ENCODE data around the gene LRRC25.
A peak's percentile ranks its signal among the peaks of the same experiment; 100 is the strongest.
"Not testable (repeated sequence)": the region's sequence is repeated elsewhere in the genome, so short reads cannot be mapped to it uniquely, and the experiment has no call there.

The LRRC25 gene

GRCh38 chr19:18386543-18387271 is 10.7 kb downstream of the LRRC25 start:
- H3K4me3 Mint-ChIP-seq, result no peak overlapping the region
- no peaks in the 10 kb centered on the region for H3K9me3 Mint-ChIP-seq
- DNase-seq, result no peak
- ATAC-seq, result no peak
- no peak overlapping the region for H3K27ac Mint-ChIP-seq
- H3K27me3 Mint-ChIP-seq, result peaks cover 91% of the 10 kb centered on the region
- peaks cover 23% of the 10 kb centered on the region for H3K4me1 Mint-ChIP-seq

GRCh38 chr19:18385675-18386542 is 11.5 kb downstream of the LRRC25 start, which contains the start of gene GDF15:
GDF15 (plus strand) TSS chr19:18386158; CDS start chr19:18386190, 32 bp downstream.
- H3K4me3 Mint-ChIP-seq, result no peak within 1 kb of the TSS
- ATAC-seq (peak; percentile 41), DNase-seq (peak; percentile 42 to 48)

DNA sequence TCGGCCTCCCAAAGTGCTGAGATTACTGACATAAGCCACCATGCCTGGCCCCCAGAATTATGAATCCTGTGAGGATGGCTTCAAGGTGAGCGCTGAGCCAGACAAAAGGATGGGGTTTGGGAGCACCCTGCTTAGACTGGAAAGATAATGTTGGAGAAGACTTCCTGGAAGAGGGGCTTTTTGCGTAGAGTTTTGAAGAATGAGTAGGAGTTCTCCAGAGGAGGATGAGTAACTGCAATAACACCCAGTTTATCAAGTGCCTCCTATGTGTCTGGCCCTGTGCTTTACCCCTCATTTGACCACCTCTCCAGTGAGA is 12.1 kb downstream of the LRRC25 start:
- no peak for DNase-seq
- no peak for ATAC-seq
- no peak overlapping the region for H3K27ac Mint-ChIP-seq
- H3K4me1 Mint-ChIP-seq, result peaks cover 23% of the 10 kb centered on the region
- H3K27me3 Mint-ChIP-seq, result peaks cover 81% of the 10 kb centered on the region
- no peaks in the 10 kb centered on the region for H3K9me3 Mint-ChIP-seq
- no peak overlapping the region for H3K4me3 Mint-ChIP-seq

More at GRCh38 chr19:18385675-18386542, 11.5 kb downstream of the LRRC25 start, which contains the start of gene GDF15:
- peaks cover 87% of the 10 kb centered on the region for H3K27me3 Mint-ChIP-seq
- peaks cover 23% of the 10 kb centered on the region for H3K4me1 Mint-ChIP-seq
- no peak within 1 kb of the TSS for H3K27ac Mint-ChIP-seq
- no peaks in the 10 kb centered on the region for H3K9me3 Mint-ChIP-seq

DNA sequence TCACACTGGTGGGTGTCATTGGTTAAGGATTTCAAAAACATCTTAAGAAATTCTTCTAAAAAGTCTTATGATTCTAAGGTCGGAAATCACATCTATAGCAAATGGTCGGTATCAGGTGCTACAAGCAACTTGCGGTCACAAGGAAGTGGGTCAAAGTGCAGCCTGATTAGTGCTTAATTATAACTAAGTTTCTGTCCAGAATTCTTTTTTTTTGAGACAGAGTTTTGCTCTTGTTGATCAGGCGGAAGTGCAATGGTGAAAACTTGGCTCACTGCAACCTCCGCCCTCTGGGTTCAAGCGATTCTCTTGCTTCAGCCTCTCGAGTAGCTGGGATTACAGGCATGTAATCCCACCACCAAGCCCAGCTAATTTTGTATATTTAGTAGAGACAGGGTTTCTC is 12.6 kb downstream of the LRRC25 start:
- no peak overlapping the region for H3K27ac Mint-ChIP-seq
- H3K4me1 Mint-ChIP-seq, result peaks cover 23% of the 10 kb centered on the region
- peaks cover 76% of the 10 kb centered on the region for H3K27me3 Mint-ChIP-seq
- H3K4me3 Mint-ChIP-seq, result no peak overlapping the region
- no peaks in the 10 kb centered on the region for H3K9me3 Mint-ChIP-seq
- no peak for DNase-seq
- ATAC-seq, result no peak

DNA sequence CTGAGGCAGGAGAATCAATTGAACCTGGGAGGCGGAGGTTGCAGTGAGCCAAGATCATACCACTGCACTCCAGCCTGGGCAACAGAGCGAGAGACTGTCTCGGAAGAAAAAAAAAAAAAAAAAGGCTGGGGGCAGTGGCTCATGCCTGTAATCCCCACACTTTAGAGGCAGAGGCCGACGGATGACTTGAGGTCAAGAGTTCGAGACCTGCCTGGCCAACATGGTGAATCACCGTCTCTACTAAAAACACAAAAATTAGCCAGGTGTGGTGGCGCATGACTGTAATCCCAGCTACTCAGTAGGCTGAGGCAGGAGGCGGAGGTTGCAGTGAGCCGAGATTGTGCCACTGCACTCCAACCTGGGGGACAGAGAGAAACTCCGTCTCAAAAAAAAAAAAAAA is 13.8 kb downstream of the LRRC25 start:
- not testable (repeated sequence) for H3K4me3 Mint-ChIP-seq, ATAC-seq, H3K9me3 Mint-ChIP-seq, DNase-seq, H3K27ac Mint-ChIP-seq
- Mint-ChIP-seq H3K27me3 (peaks cover 64% of the 10 kb centered on the region), H3K4me1 (peaks cover 21% of the 10 kb centered on the region)

- no peak overlapping the region for H3K4me3 Mint-ChIP-seq
- no peak for ATAC-seq
- H3K27me3 Mint-ChIP-seq, result peaks cover 37% of the 10 kb centered on the region
- H3K4me1 Mint-ChIP-seq, result peaks cover 3% of the 10 kb centered on the region
- H3K27ac Mint-ChIP-seq, result no peak overlapping the region
- no peaks in the 10 kb centered on the region for H3K9me3 Mint-ChIP-seq
- no peak for DNase-seq
These were observed 16.6 kb downstream of the LRRC25 start for GRCh38 chr19:18380843-18381242.

DNA sequence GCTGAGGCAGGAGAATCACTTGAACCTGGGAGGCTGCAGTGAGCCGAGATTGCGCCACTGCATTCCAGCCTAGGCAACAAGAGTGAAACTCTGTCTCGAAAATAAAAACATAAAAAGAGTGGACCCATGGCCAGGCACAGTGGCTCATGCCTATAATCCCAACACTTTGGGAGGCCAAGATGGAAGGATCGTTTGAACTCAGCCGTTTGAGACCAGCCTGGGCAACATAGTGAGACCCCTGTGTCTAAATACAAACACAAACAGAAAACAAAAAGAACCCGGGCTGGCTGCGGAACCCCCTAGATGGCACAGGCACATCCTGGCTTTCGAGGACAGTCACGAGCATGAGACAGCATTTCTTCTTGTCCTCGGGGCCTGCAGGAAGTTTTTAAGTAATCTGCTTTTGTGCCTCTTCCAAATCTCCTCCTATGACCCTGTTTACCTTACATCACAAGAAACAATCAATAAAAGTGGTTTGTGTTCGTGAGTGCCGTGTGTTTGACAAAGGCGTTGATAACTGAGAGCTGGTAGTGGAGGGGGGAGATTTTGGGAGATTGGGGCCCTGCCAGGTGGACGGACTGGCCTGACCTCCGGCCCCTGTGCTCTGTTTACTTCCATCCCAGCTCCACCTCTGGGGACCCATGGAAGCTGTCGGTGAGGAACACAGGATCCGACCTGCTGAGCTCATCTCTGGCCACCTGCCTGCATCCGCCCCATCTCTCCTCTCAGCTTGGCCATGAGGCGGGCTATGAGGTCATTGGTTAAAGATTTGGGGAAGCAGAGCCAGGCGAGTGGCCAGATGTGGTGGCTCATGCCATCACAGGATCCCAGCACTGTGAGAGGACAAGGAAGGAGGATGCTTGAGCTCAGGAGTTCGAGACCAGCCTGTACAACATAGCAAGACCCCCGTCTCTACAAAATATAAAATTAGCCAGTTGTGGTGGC is 17.3 kb downstream of the LRRC25 start:
- H3K27me3 Mint-ChIP-seq, result peaks cover 29% of the 10 kb centered on the region
- no peaks in the 10 kb centered on the region for H3K9me3 Mint-ChIP-seq
- no peaks in the 10 kb centered on the region for H3K4me1 Mint-ChIP-seq
- no peak overlapping the region for H3K27ac Mint-ChIP-seq
- no peak overlapping the region for H3K4me3 Mint-ChIP-seq
- DNase-seq (no peak), ATAC-seq (no peak)

DNA sequence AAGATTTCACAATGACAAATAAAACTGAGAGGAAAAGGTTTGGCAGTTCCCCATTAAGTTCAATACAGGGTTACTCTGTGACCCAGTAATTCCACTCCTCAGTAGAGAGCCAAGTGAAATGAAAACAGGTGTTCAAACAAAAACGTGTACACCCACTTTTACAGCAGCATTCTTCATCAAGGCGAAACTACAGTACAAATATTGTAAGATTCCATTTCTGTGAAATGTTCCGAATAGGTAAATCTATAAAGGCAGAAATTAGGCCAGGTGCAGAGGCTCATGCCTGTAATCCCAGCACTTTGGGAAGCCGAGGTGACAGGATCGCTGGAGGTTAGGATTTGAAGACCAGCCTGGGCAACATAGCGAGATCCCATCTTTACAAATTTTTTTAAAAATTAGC is 20.4 kb downstream of the LRRC25 start:
- peaks cover 18% of the 10 kb centered on the region for H3K4me1 Mint-ChIP-seq
- no peak overlapping the region for H3K4me3 Mint-ChIP-seq
- peaks cover 11% of the 10 kb centered on the region for H3K27me3 Mint-ChIP-seq
- no peaks in the 10 kb centered on the region for H3K9me3 Mint-ChIP-seq
- ATAC-seq (no peak), DNase-seq (no peak)
- no peak overlapping the region for H3K27ac Mint-ChIP-seq

DNA sequence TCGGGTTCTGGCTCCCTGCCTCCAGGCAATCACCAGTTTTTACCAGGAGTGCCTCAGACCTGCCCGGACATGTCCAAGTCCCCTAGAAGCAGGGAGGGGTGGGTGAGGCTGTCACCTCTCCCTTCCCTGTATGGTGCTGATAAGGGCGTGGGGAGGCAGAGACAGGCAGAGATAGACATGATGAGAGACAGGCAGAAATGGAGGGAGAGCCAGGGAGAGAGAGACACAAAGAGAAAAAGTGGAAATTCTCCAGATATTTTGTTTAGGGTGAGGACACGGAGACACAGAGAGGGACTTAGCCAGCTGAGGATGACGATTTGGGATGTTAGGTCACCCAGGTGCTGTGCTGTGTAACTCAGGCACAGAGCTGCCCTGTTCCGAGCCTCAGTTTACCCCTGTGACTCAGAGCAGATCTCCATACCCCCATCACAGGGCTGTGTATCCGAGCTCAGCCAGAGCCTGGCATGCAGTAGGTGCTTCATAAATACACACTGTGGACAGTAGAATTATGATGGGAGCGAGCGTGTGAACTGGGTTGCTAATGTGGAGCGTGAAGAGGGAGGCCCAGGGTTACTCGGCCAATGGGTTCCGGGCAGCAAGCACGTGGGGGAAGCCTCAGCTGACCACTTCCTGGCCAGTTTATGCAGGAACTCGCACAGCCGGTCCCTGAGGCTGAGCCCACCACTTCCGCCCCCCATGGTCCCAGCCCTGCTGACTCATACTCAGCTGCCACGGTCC is 23.4 kb downstream of the LRRC25 start:
- ATAC-seq (peak; percentile 99), DNase-seq (peak; percentile 60 to 86)
- H3K27ac Mint-ChIP-seq, result peak overlapping the region; percentile 92 to 96
- peak overlapping the region; percentile 67 to 77 for H3K4me3 Mint-ChIP-seq
- H3K9me3 Mint-ChIP-seq, result no peaks in the 10 kb centered on the region
- H3K27me3 Mint-ChIP-seq, result peaks cover 8% of the 10 kb centered on the region
- peaks cover 18% of the 10 kb centered on the region for H3K4me1 Mint-ChIP-seq

- Mint-ChIP-seq H3K27ac (peak overlapping the region; percentile 92 to 96), H3K9me3 (no peaks in the 10 kb centered on the region), H3K4me1 (peaks cover 18% of the 10 kb centered on the region), H3K27me3 (peaks cover 8% of the 10 kb centered on the region), H3K4me3 (peak overlapping the region; percentile 67 to 77)
- no peak for DNase-seq
- ATAC-seq, result no peak
These were observed 24.0 kb downstream of the LRRC25 start for GRCh38 chr19:18373407-18373891.

- no peak overlapping the region for H3K4me3 Mint-ChIP-seq
- no peak for ATAC-seq
- peaks cover 18% of the 10 kb centered on the region for H3K4me1 Mint-ChIP-seq
- no peak overlapping the region for H3K27ac Mint-ChIP-seq
- no peaks in the 10 kb centered on the region for H3K9me3 Mint-ChIP-seq
- no peak for DNase-seq
- H3K27me3 Mint-ChIP-seq, result peaks cover 4% of the 10 kb centered on the region
These were observed 28.8 kb downstream of the LRRC25 start for GRCh38 chr19:18368504-18369222.

DNA sequence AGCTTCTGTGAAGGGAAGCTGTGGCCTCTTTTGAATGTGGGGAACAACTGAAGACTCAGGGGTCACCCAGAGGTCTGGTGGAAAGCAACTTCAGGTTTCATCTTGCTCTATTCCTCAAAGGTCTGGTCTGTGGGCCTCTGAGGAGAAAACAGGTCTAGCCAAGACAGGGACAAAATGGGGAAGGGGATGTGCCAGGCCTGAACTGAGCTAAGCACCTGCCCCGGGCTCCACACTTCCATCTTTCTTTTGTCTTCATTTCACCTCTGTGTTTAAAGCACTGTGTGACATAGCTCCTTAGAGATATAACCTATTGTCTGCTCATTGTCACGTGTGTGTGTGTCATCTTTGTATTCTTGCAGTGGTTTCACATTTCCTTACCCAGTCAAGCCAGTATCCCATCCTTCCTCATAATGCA is 31.4 kb downstream of the LRRC25 start:
- ATAC-seq (no peak), DNase-seq (no peak)
- Mint-ChIP-seq H3K4me3 (no peak overlapping the region), H3K27ac (peak overlapping the region; percentile 31 to 34), H3K27me3 (no peaks in the 10 kb centered on the region), H3K4me1 (peaks cover 12% of the 10 kb centered on the region), H3K9me3 (no peaks in the 10 kb centered on the region)

GRCh38 chr19:18364826-18365528 is 32.4 kb downstream of the LRRC25 start:
- no peaks in the 10 kb centered on the region for H3K27me3 Mint-ChIP-seq
- peak overlapping the region in 1 of 2 donors; percentile 82 for H3K27ac Mint-ChIP-seq
- ATAC-seq (no peak), DNase-seq (no peak)
- H3K4me1 Mint-ChIP-seq, result peaks cover 12% of the 10 kb centered on the region
- no peak overlapping the region for H3K4me3 Mint-ChIP-seq
- H3K9me3 Mint-ChIP-seq, result no peaks in the 10 kb centered on the region
